HG02642 (cell line): ENCODE measurements around the gene CCDC63.

Source experiments
- ATAC-seq: cut with Tn5 transposase; IDR thresholded peaks from one replicate; pipeline ENCODE4 v1.9.1; 2021; ENCODE audit warnings: mild to moderate bottlenecking; ENCODE audit not compliant: unreplicated experiment, poor library complexity

CCDC63 gene

DNA sequence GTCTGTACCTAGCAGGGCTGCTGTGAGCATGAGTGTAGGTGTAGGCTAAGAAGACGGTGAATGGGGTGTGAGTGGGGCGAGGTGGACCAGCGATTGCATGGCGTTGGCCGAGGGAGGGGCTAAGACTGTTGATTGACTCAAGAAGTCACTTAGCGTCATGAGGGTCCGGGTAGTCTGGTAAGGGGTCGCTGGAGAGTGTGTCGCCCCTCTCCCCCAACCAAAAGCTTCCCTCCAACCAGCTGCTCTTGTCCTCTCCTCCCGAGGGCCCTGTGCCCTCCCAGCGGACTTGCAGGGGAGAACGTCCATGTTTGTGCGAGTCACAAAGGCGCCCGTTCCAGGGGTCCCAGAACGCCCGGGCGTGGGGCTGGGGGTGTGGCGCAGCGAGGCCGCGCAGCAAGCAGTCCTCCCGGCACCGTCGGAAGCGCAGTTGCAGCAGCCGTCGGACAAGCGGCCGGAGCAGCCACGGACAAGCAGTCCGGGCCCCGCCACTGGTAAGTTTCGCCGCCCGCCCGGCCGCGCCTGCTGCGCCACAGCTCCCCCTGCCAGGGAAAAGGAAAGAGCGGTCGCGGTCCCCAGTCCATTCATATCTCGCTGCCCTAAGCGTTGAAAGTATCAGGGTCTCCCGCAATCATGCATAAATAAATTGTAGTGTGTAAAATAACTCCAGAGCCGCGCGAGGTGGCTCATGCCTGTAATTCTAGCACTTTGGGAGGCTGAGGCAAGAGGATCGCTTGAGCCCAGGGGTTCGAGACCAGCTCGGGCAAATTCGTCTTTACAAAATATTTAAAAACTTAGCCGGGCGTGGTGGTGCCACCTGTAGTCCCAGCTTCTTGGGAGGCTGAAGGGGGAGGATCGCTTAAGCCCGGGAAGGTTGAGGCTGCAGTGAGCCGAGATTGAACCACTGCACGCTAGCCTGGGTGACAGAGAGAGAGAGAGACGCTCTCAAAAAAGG is at the start of gene CCDC63:
Gene CCDC63, plus strand, starts transcription at position 373 of the 952 bp plus-strand sequence. CDS start 5,968 bp downstream, outside the sequence.
- ATAC-seq = no peak

DNA sequence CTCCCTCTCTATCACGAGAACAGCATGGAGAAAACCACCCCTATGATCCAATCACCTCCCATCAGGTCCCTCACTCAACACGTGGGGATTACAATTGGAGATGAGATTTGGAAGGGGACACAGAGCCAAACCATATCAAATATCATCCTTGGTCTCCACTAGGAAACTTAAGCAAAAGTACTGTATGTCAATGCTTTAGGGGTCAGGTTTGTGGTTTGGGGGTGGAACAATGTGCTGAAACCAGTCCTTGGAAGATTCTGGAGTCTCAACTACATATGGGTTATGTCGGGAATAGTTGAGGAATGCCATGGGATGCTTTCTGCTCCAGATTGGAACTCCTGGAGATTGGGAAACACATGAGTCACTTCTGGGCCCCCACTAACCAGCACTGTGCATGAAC is 48.3 kb upstream of the CCDC63 start:
- no peak for ATAC-seq

DNA sequence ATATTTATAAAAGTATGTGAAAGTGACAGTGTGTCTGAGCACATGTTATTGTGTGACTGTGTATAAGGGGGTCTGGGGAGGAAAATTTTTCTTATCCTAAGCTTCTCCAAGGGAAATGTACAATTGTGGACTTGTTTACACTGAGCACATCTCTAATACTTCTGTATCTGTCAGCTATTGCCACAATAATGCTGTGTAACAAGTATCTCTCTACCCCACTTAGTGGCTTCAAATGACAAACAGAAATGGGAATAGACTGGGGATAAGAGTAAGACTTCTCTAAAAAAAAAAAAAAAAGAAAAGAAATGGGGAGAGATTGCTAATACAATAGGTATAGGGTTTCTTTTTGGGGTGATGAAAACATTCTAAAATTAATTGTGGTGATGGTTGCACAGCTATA is 44.3 kb upstream of the CCDC63 start:
- no peak for ATAC-seq

DNA sequence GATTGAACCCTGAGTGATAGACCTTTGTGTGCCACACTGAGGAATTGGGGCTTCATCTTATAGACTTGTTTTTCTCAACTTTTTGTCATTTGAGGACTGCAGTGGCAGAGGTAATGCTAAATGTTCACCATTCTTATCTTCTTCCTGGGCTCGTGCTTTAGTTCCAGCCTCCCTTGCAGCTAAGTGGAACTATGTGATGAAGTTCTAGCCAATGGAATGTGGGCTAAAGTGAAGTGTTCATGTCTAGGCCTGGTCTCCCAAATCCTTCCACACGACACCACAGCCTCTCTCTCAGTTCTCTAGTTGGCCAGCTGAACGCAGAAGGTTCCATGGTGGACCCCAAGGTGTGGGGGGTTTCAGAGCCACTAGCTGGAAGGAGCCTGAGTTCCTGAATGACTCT is 42.4 kb upstream of the CCDC63 start:
- ATAC-seq = no peak

DNA sequence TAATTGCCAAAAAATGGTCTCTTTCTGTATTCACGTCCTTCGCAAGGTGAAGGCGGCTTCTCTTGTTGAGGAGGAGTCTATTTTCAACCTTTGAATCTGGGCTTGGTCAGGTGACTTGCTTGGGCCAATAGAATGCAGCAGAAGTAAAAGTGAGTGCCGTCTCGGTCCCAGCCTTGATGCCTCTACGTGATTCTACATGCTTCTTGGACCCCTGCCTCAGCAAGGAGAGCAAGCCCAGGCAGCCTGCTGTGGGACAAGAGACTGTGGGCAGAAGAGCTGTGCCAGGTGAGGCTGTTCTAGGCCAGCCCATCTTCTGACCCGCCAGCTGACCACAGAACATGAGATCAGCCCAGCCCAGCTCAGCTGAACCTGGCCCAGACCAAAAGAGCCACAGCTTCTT is 39.1 kb upstream of the CCDC63 start:
- no peak for ATAC-seq

DNA sequence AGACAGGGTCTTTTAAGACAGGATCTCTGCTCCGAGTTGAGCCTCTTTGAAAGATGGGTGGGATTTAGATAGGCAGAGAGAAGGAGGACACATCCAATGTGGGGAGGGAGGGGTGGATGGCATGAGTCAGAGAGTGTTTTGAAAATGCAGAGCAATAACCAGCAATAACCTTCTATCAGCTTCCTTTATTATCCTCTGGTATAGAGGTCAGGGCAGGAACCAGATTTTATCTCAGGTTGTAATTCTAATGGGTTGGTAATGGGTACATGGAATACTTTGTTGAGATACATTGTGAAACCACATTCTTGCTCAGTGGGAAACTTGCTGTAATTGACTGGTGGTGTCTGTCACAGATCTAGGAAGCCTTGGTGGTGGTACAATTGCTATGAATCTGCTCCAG is 37.6 kb upstream of the CCDC63 start:
- no peak for ATAC-seq

DNA sequence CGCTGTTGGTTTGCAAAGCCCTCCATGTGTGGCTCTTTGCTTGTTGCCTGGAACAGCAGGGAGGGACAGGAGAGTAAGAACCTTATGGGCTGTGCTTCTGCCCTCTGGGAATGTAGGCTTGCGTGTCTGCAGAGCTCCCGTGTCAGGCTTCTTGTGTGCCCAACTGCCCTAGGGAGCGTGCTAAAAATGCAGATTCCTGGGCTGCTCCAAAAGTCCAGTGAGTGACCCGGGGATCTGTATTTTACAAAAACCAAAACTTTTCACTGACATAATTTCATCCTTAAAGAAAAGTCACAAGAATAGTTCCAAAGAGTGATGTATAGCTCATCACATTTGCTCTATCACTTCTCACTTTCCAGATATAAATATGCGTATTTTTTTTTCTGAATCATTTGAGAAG is 34.8 kb upstream of the CCDC63 start:
- ATAC-seq = no peak

DNA sequence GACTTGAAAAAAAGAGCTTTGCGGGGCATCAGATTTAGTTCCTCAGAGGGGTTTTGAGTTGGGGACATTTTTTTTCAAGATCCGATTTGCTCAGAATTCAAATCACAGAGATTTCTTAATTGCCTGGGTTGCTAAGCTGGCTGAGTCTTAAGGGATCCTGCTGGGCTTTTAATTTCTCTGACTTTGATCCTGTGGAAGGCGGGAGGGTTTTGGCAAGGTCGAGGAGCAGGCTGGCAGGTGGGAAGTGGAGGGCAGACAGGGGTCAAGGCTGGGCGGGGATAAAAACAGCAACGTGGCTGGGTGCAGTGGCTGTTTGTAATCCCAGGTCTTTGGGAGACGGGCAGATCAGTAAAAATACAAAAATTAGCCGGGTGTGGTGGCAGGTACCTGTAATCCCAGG is 33.5 kb upstream of the CCDC63 start:
- no peak for ATAC-seq

DNA sequence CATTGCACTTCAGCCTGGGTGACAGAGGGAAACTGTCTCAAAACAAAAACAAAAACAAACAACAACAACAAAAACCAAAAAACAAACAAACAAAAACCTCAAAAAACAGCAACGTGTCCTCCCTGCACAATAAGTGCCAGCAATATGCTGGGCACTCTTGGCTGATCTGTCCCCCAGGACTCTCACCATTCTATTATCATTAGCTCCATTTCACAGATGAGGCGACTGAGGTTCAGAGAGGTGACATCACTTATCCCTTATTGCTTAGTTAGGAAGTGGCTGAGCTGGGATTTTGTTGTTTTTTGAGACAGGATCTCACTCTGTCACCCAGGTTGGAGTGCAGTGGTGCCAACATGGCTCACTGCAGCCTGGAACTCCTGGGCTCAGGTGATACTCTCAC is 33.0 kb upstream of the CCDC63 start:
- ATAC-seq = no peak

DNA sequence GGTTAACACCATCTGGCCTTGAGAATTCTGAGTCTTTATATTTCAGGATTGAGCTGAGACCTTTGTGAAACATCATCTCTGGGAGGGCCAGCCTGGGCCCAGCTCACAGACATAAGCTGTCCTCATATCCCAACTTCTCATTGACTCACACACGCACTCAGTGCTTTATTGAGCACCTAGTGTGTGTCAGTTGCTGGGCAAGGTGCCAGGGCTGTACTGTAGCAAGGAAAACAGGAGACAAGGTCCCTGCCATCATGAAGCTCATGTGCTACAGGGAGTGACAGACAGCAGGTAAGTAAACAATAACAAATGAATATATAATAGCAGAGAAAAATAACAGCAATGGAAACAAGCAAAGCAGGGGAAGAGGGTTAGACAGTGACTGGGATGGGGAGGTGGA is 30.5 kb upstream of the CCDC63 start:
- no peak for ATAC-seq

DNA sequence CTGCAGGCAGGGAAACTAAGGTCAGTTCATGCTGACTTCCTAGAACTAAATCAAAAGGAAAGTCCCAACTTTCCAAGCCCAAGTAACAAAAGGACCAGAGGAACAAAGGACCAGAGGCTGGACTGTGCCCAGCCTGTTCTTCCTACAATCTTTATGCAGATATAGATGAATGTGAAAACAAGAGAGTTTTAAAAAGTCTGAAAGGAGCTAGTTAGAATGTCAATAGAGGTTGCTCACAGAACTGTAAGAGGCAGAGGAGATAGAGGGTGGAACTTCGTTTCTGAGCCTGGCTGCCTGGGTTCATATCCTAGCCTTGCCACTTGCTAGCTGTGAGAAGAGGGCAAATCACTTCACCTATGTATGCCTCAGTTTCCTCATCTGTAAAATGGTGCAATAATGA is 30.0 kb upstream of the CCDC63 start:
- no peak for ATAC-seq

DNA sequence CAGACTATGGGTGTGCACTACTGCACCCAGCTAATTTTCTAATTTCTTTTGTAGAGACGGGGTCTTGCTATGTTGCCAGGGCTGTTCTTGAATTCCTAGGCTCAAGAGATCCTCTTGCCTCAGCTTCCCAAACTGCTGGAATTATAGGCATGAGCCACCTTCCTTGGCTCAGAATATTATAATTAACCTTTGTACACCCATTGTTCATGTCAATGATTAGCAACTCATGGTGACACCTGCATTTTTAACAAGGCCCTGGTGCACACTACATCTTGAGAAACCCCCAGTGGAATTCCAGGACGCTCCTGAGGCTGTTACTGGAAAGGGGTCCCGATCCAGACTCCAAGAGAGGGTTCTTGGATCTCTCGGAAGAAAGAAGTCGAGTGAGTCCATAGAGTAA is 28.3 kb upstream of the CCDC63 start:
- ATAC-seq = no peak

DNA sequence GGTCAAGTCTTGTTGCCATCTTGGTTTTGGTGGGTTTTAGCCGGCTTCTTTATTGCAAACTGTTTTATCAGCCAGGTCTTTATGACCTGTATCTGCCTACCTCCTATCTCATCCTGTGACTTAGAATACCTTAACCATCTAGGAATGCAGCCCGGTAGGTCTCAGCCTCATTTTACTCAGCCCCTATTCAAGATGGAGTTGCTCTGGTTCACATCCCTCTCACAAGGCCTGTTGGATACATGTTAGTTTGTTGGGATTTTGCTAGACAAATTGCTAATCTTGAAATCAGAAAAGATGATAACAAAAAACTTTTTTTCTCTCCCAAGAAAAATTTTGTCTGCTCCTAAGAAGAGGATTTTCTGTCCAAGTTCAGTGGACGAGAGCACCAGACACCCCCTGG is 27.6 kb upstream of the CCDC63 start:
- no peak for ATAC-seq

DNA sequence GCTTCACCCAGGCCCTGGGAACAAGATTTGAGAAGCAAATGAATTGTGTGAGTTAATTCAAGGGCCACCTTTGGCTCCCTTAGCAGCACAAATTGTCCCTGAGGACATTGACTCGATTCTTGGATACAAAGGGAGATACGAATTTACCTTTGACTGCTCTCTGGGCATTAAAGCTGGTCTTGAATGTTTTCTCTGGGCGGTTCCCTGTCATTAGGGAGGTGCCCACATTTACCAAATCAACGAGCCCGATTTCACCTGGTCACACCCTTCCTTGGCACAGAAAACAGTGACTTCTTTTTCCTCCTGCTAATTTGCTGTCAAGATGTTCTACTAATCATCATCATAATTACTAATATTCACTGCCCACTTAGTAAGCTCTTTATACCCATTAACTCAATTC is 27.1 kb upstream of the CCDC63 start:
- no peak for ATAC-seq

DNA sequence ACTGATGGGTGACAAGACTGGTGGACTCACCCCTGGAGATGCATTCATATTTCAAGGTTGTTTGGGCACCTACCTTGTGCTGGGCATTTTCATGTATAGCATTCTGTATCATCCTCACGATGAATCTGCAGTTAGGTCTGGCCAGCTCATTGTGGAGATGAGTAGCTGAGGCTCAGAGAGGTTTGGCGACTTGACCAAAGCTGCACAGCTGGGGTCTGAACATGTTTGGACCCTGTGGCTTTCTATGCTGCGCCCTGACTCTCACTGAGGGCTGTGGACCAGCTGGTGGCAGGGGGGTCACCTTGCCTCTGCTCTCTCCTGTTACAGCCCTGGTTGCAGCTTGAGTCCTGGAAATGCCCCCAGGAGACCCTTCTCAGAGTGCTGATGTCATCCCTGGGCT is 24.9 kb upstream of the CCDC63 start:
- no peak for ATAC-seq

DNA sequence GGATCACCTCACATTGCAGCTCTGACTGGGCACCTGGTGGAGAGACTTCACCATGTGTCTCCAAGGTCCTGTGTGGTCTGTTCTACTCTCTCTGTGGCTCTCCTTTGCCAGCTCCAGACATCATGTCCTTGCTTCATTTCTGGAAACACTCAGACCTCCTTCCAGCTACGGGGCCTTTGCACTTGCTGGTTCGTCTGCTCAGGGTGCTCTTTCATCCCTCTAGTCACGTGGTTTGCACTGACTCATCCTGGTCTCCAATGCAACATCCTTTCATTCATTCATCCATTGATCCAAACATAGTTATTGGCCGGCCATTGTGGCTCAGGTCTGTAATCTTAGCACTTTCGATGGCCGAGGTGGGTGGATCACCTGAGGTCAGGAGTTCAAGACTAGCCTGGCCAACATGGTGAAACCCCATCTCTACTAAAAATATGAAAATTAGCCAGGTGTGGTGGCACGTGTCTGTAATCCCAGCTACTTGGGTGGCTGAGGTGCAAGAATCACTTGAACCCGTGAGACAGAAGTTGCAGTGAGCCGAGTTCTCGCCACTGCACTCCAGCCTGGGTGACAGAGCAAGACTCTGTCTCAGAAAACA is 23.9 kb upstream of the CCDC63 start:
- no peak for ATAC-seq

DNA sequence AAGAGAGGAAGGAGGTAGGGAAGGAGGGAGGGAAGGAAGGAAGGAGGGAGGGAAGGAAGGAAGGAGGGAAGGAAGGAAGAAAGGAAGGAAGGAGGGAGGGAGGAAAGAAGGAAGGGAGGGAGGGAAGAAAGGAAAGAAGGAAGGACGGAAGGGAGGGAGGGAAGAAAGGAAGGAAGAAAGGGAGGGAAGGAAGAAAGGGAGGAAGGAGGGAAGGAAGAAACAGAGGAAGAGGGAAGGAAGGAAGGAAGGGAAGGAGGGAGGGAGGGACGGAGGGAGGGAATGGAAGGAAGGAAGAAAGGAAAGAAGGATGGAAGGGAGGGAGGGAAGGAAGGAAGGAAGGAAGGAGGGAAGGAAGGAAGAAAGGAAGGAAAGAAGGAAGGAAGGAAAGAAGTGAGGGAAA is 22.4 kb upstream of the CCDC63 start:
- ATAC-seq = no peak

DNA sequence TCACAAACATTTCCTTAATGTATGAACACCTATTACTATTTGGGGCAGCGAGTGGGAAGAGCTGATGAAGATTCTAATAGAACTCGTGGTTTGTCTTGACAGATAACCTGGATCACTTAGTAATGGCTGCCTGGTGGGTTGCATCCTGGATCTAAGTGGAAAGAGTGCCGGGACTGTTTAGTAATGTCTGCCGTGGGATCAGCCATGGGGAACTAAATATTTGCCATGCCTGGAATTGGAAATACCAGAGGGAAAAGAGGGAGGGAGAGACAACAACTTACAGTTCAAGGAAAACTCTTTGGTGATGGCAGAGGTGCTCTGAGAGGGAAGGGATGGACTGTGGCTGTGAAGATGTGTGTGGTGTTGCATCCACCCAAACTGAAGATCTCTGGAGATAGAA is 21.3 kb upstream of the CCDC63 start:
- no peak for ATAC-seq

DNA sequence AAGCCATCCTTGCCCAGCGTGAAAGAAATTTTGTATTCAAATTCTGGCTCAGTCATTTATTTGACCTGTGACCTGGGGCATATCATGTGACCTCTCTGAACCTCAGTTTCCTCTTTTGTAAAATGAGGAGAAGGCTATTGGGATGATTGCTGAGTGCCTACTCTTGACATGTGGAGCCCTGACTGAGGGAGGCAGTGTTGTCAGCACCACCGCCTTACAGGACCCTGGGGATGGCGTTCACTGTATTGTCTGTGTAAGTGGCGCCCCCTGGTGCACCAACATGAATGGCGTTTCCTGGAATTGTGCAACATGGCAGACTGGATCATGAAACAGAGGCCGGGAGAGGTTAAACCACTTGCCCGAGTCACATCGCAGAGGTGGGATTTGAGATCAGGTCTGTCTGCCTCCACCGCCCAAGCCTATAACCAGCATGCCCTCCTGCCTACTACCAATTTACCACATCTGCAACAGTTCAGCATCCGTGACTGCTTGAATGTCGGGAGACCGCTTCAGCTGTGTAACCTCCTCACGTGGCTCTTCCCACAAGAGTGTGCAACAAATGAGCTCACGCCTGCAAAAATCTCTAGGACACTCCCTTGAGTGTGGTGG is 20.1 kb upstream of the CCDC63 start:
- ATAC-seq = peak; percentile 83

DNA sequence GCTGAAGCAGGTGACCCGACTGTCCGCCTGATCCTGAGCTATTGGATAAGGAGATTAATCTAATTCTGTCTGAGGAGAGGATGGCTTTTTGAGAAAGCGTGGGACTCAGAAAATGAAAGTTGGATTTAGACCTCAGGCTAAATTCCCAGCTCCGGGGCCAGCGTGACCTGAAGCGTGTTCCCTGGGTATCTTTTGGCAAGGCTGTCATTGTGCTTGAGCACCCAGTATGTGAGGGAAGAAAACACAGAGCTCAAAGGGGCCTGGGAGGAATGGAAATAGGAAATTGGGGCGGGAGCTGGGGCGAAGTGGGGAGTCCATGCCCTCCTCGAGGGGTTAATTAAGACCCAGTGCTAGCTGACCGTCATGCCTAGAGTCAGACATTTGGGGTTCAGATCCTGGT is 17.5 kb upstream of the CCDC63 start:
- ATAC-seq = no peak

DNA sequence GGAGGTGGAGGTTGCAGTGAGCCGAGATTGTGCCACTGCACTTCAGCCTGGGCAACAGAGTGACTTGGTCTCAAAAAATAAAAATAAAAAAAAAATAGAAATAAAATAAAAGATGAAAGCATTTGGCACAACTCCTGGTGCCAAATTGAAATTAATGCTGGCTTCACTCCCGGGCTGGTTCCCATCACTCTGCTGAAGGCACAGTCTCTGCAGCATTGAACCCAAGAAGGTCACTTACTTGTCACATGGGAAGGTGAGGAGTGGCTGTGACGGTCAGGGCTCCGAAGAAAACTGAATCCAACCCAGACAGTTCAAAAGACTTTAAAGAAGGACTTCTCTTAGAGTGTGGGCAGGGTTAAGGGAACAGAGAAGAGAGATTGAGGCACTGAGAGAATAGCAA is 10.5 kb upstream of the CCDC63 start:
- ATAC-seq = no peak

DNA sequence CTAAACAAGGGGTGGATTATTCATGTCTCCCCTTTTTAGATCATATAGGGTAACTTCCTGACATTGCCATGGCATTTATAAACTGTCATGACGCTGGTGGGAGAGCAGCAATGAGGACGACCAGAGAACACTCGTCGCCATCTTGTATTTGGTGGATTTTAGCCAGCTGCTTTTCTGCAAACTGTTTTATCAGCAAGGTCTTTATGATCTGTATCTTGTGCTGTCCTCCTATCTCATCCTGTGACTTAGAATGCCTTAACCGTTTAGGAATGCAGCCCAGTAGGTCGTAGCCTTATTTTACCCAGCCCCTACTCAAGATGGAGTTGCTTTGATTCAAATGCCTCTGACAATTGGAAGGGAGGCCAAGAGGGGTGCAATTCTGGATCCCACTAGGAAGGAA is 5.8 kb upstream of the CCDC63 start:
- no peak for ATAC-seq
